Measurements from ENCODE around the gene SPTAN1. TPM values are rescaled to one million over a fixed set of nuclear protein-coding genes. Genes with fewer than 3 reads are reported as not detected.

SPTAN1 gene
- polyA plus RNA-seq, 2 of the 4 experiments (the other 2 are of a cell fraction) = 104 to 122 TPM

GRCh38 chr9:128575469-128575868, 23.1 kb downstream of the SPTAN1 start:
- ATAC-seq = no peak
- DNase-seq (ENCODE audit: low read depth in 1 of 2, low spot score in 1 of 2) = no peak
- no peak overlapping the region for H3K27ac ChIP-seq
- ChIA-PET CTCF (interaction anchor here (0.8 kb wide), 1 partner anchor 56 kb away, joined by 4 read pairs; no protein-coding TSS in a partner anchor), POLR2A (no interaction called here)
- no peaks in the 10 kb centered on the region for H3K9me3 ChIP-seq
- no peak overlapping the region for H3K4me3 ChIP-seq
- no peak for TF ChIP-seq HDAC2 (IDR thresholded peaks at IDR 0.05)
- no peak for TF ChIP-seq FOSB (CRISPR knock-in tag; IDR thresholded peaks at IDR 0.05)
- no peak for TF ChIP-seq ELK1 (IDR thresholded peaks at IDR 0.05; ENCODE audit: low read depth, low read length)
- TF ChIP-seq TP53 (CRISPR knock-in tag; IDR thresholded peaks at IDR 0.05) = no peak
- no peak for TF ChIP-seq EHF (CRISPR knock-in tag; IDR thresholded peaks at IDR 0.05)
- TF ChIP-seq FOXS1 (CRISPR knock-in tag; IDR thresholded peaks at IDR 0.05) = no peak
- TF ChIP-seq RFX5 (IDR thresholded peaks at IDR 0.05) = no peak
- TF ChIP-seq GATA3 (IDR thresholded peaks at IDR 0.05; ENCODE audit: borderline replicate concordance) = no peak
- TF ChIP-seq, protein P1, sequence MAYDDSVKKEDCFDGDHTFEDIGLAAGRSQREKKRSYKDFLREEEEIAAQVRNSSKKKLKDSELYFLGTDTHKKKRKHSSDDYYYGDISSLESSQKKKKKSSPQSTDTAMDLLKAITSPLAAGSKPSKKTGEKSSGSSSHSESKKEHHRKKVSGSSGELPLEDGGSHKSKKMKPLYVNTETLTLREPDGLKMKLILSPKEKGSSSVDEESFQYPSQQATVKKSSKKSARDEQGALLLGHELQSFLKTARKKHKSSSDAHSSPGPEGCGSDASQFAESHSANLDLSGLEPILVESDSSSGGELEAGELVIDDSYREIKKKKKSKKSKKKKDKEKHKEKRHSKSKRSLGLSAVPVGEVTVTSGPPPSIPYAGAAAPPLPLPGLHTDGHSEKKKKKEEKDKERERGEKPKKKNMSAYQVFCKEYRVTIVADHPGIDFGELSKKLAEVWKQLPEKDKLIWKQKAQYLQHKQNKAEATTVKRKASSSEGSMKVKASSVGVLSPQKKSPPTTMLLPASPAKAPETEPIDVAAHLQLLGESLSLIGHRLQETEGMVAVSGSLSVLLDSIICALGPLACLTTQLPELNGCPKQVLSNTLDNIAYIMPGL (CRISPR knock-in tag; IDR thresholded peaks at IDR 0.05; ENCODE audit: borderline replicate concordance) = no peak
- no peak for TF ChIP-seq TFCP2L1 (CRISPR knock-in tag; IDR thresholded peaks at IDR 0.05)
- TF ChIP-seq ZC3H11A (IDR thresholded peaks at IDR 0.05) = no peak
- no peaks in the 10 kb centered on the region for H3K4me1 ChIP-seq
- 77% methylated on average over 4 of the region's 4 CpGs for WGBS (ENCODE audit: missing lambda C conversion rate)
- no peak overlapping the region for H3K4me2 ChIP-seq
- no peak for FAIRE-seq

DNA sequence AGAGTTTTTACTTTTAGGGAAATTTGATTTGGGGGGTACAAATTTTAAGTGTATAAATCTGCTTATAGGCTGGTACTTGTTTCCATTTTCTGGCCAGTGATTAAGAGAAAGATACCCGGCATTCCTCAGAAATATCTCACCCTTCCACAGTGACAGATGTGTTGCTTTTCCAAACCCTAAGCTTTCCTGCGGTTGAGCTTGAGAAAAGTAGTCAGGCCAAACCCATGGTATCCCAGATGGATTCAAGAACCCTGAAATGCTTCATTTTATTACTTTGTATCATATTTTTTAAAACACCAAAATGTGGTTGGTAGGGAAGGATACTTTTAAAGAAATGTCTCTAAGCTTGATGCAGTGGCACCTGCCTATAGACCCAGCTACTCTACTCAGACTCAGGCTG, 23.5 kb downstream of the SPTAN1 start:
- TF ChIP-seq BHLHE40 (IDR thresholded peaks at IDR 0.05; ENCODE audit: low read depth, low read length) (no peak), EP300 (IDR thresholded peaks at IDR 0.05) (no peak), EHMT2 (IDR thresholded peaks at IDR 0.05; ENCODE audit: low read depth) (no peak), FOSB (CRISPR knock-in tag; IDR thresholded peaks at IDR 0.05) (no peak), CEBPB (IDR thresholded peaks at IDR 0.05) (no peak), TFCP2L1 (CRISPR knock-in tag; IDR thresholded peaks at IDR 0.05) (no peak), ZSCAN20 (CRISPR knock-in tag; IDR thresholded peaks at IDR 0.05) (no peak), PBX3 (IDR thresholded peaks at IDR 0.05) (no peak), ELK1 (IDR thresholded peaks at IDR 0.05; ENCODE audit: low read depth, low read length) (no peak), MAZ (IDR thresholded peaks at IDR 0.05; ENCODE audit: borderline replicate concordance, low read depth, low read length) (no peak), JUN (IDR thresholded peaks at IDR 0.05) (no peak), POLR2AphosphoS2 (conservative IDR thresholded peaks at IDR 0.05; ENCODE audit: low read length) (no peak), E2F6 (IDR thresholded peaks at IDR 0.05; ENCODE audit: borderline replicate concordance, low read depth) (no peak), HOXA7 (CRISPR knock-in tag; IDR thresholded peaks at IDR 0.05) (no peak), CHD2 (IDR thresholded peaks at IDR 0.05; ENCODE audit: low read length, partially characterized antibody) (no peak), ZC3H11A (IDR thresholded peaks at IDR 0.05) (no peak), REST (IDR thresholded peaks at IDR 0.05) (no peak)
- Histone ChIP-seq H3K27ac (no peak overlapping the region), H3K9me3 (no peaks in the 10 kb centered on the region), H3K4me1 (no peaks in the 10 kb centered on the region), H3K4me2 (no peak overlapping the region), H3K4me3 (no peak overlapping the region)
- WGBS (ENCODE audit: missing lambda C conversion rate) = 95% methylated on average over 2 of the region's 2 CpGs
- no peak for FAIRE-seq
- ATAC-seq = no peak
- DNase-seq (ENCODE audit: low read depth in 1 of 2, low spot score in 1 of 2) = no peak
- ChIA-PET POLR2A (no interaction called here), CTCF (interaction anchor here (0.8 kb wide), 1 partner anchor 56 kb away, joined by 4 read pairs; no protein-coding TSS in a partner anchor)

All from A549 (cell line).